ENCODE results near the gene PPP2R1B. TPM values are rescaled to one million over a fixed set of nuclear protein-coding genes. Genes with fewer than 3 reads are reported as not detected.

Gene PPP2R1B
- total RNA-seq, 1 donor from 2014 or later = 239 TPM

- no peak for DNase-seq (ENCODE audit: low spot score)
Observed at GRCh38 chr11:111749646-111750045, 16.5 kb downstream of the PPP2R1B start.

GRCh38 chr11:111748035-111748804, 18.0 kb downstream of the PPP2R1B start:
- no peak for DNase-seq (ENCODE audit: low spot score)

DNA sequence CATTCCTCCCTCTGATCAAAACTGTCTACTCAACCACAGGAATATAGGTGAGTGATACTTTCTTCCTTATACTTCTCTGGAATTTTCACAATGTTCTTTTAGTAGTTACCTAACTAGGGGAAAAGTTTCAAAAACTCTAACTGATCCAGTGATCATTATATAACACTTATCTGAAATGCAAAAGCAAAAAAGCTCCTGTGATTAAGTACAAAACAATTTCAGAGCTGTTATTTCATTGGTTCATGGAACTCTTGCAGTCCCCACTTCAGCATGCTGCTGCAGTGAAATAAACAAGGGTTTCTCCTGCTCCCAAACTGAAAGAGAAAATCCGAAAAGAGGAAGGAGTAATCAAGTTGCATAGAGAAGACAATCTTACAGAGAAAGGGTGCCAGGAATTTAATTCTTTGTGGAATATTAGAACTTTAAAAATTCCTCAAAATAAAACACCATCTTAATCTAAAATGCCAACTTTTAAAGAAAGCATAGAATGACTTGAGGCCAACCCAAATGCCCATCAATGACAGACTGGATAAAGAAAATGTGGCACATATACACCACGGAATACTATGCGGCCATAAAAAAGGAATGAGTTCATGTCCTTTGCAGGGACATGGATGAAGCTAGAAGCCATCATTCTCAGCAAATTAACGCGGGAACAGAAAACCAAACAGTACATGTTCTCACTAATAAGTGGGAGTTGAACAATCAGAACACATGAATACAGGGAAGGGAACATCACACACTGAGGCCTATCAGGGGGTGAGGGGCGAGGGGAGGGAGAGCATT, 20.3 kb downstream of the PPP2R1B start:
- DNase-seq (ENCODE audit: low spot score) = no peak

- DNase-seq (ENCODE audit: low spot score) = no peak
Observed at GRCh38 chr11:111743700-111744099, 22.5 kb downstream of the PPP2R1B start.

DNA sequence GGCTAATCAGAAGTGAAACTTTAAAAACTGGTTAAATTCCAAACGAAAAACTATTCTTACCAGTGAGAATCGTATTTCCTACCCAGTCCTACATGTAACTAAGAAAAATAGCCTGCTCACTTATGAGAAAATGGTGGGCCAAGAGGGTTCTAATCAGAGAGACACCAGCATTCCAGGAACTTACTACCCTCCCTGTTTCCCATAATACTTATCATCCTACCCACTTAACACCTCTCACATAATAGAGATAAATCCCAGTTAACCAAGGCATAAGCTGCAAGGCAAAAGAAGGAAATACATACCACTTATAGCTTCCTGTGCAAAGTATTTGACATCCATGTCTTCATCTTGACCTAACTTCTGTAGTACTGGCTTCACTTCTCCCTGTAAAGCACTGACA, 24.4 kb downstream of the PPP2R1B start:
- no peak for DNase-seq (ENCODE audit: low spot score)

GRCh38 chr11:111739299-111739698, 26.9 kb downstream of the PPP2R1B start:
- DNase-seq (ENCODE audit: low spot score) = no peak

- DNase-seq (ENCODE audit: low spot score) = no peak
Observed at GRCh38 chr11:111737444-111738210, 28.6 kb downstream of the PPP2R1B start.

GRCh38 chr11:111736621-111737443, 29.4 kb downstream of the PPP2R1B start:
- no peak for DNase-seq (ENCODE audit: low spot score)

- peak; percentile 68 for DNase-seq (ENCODE audit: low spot score)
Observed at GRCh38 chr11:111736181-111736590, 30.0 kb downstream of the PPP2R1B start.

DNA sequence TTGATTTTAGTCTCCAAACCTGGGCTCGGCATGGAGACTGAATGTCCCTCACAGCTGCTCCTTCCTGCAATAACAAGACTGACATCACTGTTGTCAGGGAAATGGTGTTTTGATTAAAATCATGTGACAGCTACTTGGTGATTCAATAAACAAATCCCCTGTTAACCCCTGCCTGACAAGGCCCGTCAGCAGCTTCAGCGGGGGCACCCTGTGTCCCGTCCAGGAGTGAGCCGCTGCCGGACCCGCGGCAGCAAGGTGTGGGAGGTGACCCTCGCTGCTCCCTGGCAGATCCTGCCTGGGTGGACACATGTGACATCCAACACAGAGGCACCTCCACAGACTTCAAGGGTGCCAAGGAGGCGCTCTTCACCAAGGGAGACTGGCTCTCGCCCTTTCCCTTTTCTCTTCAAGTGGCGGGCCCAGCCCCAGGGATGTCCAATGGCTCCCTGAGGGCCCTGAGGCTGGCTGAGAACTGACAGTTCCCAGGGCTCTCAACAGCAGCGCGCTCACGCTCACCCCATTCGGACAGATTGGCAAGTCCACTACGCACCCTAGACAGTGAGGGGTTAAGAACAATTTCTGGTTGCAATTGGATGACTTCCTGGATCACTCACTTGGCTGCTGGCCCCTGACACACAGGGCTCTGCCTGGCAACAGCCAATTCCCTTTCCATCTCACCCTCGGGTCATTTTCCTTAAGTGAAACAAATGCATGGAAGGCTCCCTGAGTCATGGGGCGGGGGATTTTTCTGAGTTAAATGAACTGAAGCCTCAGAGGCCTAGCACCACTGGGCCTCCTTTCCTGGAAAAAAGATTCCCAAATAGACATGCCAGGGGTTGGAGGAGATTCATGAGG, 30.7 kb downstream of the PPP2R1B start:
- peak; percentile 90 for DNase-seq (ENCODE audit: low spot score)

GRCh38 chr11:111734954-111735261, 31.3 kb downstream of the PPP2R1B start:
- DNase-seq (ENCODE audit: low spot score) = no peak

- DNase-seq (ENCODE audit: low spot score) = no peak
Observed at GRCh38 chr11:111734101-111734953, 31.9 kb downstream of the PPP2R1B start.

GRCh38 chr11:111733611-111734088, 32.5 kb downstream of the PPP2R1B start:
- no peak for DNase-seq (ENCODE audit: low spot score)

- no peak for DNase-seq (ENCODE audit: low spot score)
Observed at GRCh38 chr11:111733016-111733415, 33.2 kb downstream of the PPP2R1B start.

GRCh38 chr11:111731821-111732220, 34.4 kb downstream of the PPP2R1B start:
- no peak for DNase-seq (ENCODE audit: low spot score)

DNA sequence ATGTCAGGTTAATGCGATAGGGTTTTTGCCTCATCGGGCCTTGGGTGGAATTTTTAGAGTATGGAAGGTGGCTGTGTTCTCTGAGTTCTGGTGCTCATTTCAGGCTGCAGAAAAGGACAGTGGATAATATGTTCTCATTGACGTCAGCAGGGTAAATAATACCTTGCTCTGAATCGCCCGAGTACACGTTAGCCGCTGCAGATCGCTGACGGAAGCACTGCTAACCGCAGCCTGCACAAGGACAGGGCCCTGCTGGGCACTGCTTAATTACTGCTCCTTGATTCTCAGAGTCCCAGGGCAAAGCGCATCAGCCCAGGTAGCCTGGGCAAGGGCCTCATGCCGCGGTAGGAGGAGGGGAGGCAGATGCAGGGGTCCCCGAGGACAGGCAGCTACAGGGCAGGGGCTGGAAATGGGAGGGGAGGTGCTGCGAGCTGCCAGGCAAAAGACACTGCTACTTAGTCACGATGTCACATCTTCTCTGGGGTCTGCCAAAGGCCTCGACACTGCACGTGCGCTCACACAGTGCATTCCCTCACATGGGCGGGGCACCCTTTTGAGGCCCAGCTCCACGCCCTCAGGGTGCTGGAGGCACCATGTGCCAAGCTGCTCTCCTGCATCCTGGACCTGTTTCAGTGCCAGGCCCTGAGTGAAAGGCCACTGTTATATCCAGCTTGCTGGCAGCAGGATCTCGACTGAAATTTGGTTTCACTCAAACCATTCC, 35.2 kb downstream of the PPP2R1B start:
- DNase-seq (ENCODE audit: low spot score) = no peak

GRCh38 chr11:111729831-111730311, 36.3 kb downstream of the PPP2R1B start:
- DNase-seq (ENCODE audit: low spot score) = no peak
